Inflammatory macrophage (primary cell): ENCODE results near the gene VWC2.
"Not testable (repeated sequence)": the region's sequence is repeated elsewhere in the genome, so short reads cannot be mapped to it uniquely, and the experiment has no call there.

Experiments used
- DNase-seq, 2 donors: peaks; one replicate each; pipeline ENCODE4 v3.0.0-alpha.2; 2020 to 2022

The VWC2 gene

DNA sequence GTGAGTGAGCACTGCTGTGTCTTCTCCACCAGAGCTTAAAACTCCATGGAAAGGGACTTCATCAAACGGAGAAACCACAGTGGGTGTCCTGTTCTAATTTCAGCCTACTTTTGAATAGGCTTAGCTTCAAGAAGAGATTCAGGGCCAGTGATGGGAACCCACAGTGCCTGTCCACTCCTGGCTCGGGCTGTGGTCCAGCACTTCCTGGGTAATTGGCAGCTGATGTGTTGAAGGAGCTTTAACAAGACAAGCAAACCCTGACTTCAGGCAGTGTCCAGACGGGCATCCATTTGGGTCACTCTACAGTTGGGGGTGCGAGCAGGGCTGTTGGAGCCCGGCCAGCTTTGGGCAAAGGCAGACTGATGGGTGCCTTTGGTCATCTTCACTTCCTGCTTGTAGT, 14.5 kb downstream of the VWC2 start:
- no peak for DNase-seq

GRCh38 chr7:49788455-49789059, 15.1 kb downstream of the VWC2 start:
- no peak for DNase-seq

- no peak for DNase-seq
These were observed 16.3 kb downstream of the VWC2 start for GRCh38 chr7:49789736-49790135.

DNA sequence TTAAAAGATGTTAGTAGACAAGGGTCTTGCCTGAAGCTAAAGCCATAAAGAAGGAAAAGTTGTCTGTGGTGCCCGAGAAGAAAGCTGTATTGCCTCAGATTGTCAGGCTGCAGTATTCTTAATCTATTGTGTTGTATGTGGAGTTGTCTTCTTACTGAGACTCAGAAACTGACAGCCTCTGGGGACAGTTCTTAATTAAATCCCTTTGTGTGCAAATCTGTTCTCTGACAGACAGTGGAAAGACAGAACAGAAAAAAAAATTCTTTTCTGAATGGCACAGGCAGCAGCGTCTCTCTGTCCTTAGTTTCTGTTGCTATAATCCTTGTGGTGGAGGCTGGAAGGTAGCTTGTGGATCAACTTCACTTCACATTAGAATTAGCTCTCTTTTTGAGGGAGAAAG, 16.8 kb downstream of the VWC2 start:
- DNase-seq, result no peak

DNA sequence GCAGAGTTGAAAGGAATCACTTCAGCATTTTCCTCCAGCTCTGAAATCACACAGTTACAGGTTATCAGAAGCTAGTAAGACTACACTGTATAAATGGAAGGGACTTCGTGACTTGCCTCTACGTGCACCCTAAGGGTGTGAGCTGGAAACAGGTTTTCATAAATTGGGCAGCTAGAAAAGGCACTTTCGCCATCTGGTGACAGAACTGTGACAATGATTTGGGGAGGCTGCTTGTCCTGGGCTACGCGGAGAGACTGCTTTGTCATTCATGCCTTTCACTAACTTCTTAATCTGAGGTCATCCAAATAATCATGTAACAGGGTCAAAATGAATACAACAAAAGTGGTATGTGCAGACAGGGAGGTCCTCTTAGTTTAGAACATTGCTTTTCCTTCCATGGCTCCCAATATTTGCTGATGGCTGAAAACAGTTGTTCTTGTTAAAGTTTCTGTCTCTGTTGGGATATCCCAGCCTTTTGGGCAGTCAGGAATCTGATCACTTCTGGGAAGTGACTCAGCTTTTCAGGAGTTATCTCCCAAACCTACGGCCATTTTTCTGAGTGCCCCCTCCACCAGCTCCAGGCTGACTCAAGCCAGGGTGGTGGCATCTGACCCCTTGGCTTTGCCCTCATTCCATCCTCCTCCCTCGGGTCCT, 17.8 kb downstream of the VWC2 start:
- peak in 1 of 2 donors; percentile 17 for DNase-seq

DNA sequence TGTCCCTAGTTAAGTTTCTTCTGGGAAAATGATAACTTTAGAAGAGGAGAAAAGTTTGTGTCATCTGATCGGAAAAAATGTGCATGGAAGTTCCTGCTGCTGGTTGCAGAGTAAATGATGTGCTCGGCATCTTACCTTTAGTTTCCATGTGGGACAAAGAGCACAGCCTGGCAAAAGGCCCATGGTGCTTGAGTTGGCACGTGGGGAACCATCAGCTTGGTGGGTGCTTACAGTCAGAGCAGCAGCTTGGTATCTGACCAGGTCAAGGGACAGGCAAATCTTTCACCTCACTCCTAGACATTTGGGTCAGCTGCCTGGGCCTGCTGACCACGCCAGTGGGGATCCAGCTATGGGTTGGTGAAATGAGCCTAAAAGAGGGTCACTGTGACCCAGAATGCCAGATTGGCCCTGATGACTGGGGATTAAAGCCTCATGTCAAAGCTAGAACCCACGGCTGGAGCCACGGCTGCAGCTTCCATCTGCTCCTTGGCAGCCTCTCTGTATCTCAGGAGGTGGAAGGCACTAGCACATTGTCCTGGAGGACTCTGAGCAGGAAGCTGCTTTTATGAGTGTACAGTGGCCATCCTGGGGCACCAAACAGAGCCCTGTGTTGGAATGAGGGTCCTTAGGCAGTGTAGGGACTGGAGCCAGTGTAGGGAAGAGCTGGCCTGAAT, 24.7 kb downstream of the VWC2 start:
- DNase-seq, result no peak

- DNase-seq, result no peak
These were observed 26.6 kb downstream of the VWC2 start for GRCh38 chr7:49800031-49800430.

GRCh38 chr7:49802600-49802999, 29.2 kb downstream of the VWC2 start:
- no peak for DNase-seq

DNA sequence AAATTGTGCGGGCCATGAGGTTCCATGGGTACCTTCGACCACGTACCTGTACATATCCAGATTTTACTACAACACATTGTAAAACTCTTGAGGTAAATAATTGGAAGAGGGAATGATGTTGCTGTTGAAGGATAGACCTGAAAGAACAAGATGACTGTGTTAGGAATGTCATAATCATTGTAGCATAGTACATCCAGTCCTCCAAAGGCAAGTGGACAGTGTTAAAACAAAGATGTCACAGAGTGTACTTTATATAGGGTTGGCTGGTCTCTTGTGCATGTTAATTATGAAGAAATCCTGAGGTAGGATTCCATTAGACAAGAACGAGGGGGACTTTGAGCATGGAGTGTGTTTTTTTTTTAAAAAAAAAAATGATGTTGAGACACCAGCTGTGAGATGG, 30.4 kb downstream of the VWC2 start:
- no peak for DNase-seq

DNA sequence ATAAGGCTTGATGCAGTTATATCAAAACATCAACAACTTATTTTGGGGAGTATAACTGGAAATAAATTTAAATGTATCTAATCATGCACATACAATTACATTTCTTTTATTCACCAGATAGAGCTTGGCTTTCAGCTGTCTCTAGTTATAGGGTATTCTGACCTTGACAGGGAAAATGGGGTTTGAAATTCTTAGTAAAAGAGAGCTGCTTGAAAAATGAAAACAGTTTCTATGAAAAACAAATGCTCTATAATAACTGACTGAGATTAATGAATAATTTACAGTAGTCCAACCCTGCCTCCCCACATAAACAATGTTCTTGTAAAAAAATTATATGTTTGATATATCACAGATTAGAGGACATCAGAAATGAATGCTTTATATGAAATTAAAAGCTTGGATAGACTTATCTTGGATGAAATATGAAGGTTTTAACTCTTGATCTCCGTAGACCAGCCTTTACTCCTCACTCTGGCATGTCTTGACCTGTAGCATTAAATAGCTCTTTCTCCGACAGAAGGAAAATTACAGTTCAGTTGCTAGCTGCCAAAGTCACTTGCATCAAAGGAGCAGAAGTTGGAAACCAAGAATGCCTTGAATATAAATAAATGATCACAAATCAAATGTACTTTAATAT, 32.1 kb downstream of the VWC2 start:
- no peak for DNase-seq

DNA sequence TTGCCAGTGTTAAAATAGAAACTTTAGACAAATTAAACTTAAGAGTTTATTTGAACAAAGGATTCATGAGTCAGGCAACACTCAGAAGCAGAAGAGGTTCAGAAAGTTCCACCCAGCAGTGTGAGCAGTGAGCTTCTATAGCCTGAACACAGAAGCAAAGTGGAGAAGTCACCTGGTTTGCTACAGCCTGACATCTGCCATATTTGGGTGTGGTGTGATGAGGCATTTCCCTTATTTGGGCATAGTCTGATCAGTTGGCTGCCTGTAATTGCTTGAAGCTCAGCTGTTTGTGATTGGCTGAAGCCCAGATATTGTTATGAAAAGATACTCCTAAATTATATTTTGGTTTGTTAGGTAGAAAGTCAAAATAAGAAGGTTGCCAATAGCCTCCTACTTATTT, 39.1 kb downstream of the VWC2 start:
- DNase-seq, result no peak

DNA sequence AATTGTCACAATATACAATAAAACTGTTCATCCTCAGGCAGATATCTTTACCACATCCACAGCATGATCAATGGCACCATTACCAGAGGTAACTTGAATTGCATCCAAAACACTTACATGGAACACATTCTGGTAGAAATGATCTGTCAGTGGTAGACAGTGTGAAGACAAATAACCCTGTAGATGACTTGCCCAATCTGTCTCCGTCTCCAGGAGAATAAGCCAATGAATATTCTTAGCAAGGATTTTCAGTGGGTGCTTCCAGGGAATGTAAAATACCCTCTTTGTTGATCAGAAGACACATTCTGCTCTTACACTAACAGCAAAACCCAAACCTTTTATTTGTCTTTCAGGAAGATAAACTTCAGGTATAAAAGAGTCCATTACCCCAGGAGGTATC, 43.8 kb downstream of the VWC2 start:
- DNase-seq, result no peak

DNA sequence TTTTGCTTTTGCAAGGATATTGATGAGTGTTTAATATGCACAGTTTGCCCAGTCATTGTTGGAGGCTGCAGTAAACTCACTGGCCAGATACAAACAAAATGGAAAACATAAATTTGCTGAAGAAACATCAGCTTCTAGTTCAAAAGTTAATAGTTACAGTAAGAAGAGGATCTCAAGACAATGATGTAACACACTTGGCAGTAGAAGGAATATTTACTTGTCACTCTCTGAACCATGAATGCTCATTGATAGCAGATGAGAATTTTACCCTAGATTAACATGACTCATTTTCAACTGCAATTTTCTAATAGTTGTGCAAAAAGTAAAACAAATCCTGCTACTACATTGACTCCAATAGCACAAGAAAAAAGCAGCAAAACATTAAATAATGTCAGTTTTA, 47.7 kb downstream of the VWC2 start:
- no peak for DNase-seq

- DNase-seq, result no peak
These were observed 49.4 kb downstream of the VWC2 start for GRCh38 chr7:49822856-49823255.

DNA sequence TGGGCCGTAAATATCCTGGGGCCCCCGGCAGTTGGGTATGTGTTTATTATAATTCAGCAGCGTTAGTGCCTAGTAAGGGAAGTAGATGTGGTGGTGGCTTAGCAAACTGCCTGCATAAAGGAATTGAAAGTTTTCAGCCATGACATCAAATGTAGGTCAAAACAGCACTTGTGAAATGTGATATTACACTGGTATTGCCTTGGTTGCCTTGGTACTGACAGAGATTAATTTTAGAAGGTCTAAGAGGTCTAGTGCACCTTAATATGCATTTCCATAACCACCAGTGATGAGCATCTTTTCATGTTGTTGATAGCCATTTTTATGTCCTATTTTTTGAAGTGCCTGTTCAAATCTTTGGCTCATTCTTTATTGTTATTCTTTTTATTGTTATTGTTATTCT, 50.1 kb downstream of the VWC2 start:
- no peak for DNase-seq

GRCh38 chr7:49839863-49840645, 66.6 kb downstream of the VWC2 start:
- DNase-seq, result no peak

GRCh38 chr7:49840751-49841405, 67.4 kb downstream of the VWC2 start:
- no peak for DNase-seq

- no peak for DNase-seq
These were observed 72.2 kb downstream of the VWC2 start for GRCh38 chr7:49845626-49846025.

DNA sequence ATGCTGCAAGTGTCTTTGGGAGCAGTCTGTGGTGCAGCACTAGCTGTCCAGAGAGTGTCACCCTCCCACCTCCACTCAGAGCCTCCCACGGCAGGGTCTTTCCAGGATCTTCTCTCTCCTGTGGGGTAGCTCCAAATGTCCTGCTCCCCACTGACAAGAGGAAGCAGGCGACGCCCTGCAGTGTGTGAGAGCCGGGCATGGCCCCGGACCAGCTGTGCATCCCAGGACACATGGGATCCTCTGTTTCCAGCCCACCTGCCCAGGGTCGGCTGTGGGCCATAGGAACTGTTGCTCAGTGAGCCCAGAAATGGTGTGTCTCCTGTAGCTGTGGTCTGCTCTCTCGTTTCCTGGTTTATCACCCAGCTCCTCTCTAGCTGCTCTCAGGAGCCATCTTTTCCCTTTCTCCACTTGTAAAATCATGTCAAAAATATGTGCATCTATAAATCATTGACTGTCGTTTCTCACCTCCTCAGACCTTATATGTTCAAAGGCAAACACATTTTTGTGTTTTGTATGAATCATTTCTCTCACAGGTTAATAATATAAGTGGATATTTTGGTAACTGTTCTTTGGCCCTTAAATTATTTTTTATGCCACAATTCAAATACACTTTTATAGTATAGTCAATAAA, 74.9 kb downstream of the VWC2 start:
- DNase-seq, result no peak

- DNase-seq, result no peak
These were observed 77.6 kb downstream of the VWC2 start for GRCh38 chr7:49850921-49851613.

DNA sequence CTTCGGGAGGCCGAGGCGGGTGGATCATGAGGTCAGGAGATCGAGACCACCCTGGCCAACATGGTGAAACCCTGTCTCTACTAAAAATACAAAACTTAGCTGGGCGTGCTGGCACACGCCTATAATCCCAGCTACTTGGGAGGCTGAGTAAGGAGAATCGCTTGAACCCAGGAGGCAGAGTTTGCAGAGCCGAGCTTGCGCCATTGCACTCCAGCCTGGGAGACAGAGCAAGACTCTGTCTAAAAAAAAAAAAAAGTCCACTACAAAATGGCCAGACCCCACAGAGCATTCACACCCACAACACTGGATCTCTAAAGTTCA, 78.1 kb downstream of the VWC2 start:
- DNase-seq, result not testable (repeated sequence)
